ENCODE data around the gene KRTCAP3. TPM values are rescaled to one million over a fixed set of nuclear protein-coding genes. Genes with fewer than 3 reads are reported as not detected.

Gene KRTCAP3
- polyA plus RNA-seq, 1 donor (not counting 4 experiments of a cell fraction or from before 2014, with no cell fraction given): 14.7 TPM

DNA sequence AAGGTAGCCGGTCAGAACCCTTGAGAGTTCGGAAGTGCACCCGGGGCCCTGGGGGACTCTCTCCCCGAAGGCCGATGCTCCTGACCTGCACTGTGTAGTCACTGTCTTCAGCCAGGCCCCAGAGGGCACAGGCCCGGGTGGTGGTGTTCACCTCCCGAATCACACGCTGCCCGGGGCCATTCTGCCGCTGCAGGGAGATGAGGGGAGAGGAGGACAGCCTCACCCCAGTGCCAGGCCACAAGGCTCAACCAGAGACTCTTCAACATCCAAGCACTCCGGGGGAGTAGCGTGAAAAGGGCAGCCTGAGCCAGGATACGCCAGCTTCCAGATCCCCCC is 51.7 kb downstream of the KRTCAP3 start:
- Histone ChIP-seq H2AFZ (ENCODE audit: control insufficient read depth, low read length) (no peak overlapping the region), H3K36me3 (ENCODE audit: control insufficient read depth in 2 of 2, extremely low read depth in 1 of 2, insufficient read depth in 2 of 2, low read length in 2 of 2) (no peaks in the 10 kb centered on the region), H3K9ac (ENCODE audit: control insufficient read depth, extremely low read depth, insufficient read depth, low read length) (no peak overlapping the region), H3K27me3 (ENCODE audit: control insufficient read depth, extremely low read depth, insufficient read depth, low read length) (no peaks in the 10 kb centered on the region), H3K27ac (ENCODE audit: control insufficient read depth, insufficient read depth, low read length) (no peak overlapping the region), H4K20me1 (ENCODE audit: control insufficient read depth, extremely low read depth, insufficient read depth, low read length) (no peaks in the 10 kb centered on the region), H3K9me3 (ENCODE audit: control insufficient read depth, low read depth, low read length) (no peaks in the 10 kb centered on the region), H3K4me3 (ENCODE audit: control insufficient read depth in 2 of 3, extremely low read depth in 1 of 3, insufficient read depth in 2 of 3, low read depth in 1 of 3, low read length in 3 of 3) (no peak overlapping the region), H3K79me2 (ENCODE audit: control insufficient read depth, insufficient read depth, low read length) (no peaks in the 10 kb centered on the region), H3K4me2 (ENCODE audit: control insufficient read depth, extremely low read depth, insufficient read depth, low read depth, low read length) (peak overlapping the region; percentile 84), H3K9me1 (ENCODE audit: control insufficient read depth, extremely low read depth, insufficient read depth, low read length) (no peaks in the 10 kb centered on the region), H3K4me1 (ENCODE audit: control insufficient read depth, extremely low read depth, insufficient read depth, low read length) (peaks cover 23% of the 10 kb centered on the region)
- FAIRE-seq (no peak), DNase-seq (ENCODE audit: low read depth, low spot score) (no peak)
- TF ChIP-seq, protein P1, sequence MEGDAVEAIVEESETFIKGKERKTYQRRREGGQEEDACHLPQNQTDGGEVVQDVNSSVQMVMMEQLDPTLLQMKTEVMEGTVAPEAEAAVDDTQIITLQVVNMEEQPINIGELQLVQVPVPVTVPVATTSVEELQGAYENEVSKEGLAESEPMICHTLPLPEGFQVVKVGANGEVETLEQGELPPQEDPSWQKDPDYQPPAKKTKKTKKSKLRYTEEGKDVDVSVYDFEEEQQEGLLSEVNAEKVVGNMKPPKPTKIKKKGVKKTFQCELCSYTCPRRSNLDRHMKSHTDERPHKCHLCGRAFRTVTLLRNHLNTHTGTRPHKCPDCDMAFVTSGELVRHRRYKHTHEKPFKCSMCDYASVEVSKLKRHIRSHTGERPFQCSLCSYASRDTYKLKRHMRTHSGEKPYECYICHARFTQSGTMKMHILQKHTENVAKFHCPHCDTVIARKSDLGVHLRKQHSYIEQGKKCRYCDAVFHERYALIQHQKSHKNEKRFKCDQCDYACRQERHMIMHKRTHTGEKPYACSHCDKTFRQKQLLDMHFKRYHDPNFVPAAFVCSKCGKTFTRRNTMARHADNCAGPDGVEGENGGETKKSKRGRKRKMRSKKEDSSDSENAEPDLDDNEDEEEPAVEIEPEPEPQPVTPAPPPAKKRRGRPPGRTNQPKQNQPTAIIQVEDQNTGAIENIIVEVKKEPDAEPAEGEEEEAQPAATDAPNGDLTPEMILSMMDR (optimal IDR thresholded peaks at IDR 0.05 in 1 of 3, IDR thresholded peaks at IDR 0.05 in 1 of 3, conservative IDR thresholded peaks at IDR 0.05 in 1 of 3; ENCODE audit: extremely low read depth in 1 of 3, insufficient read depth in 2 of 3, low read length in 3 of 3): no peak
- TF ChIP-seq EZH2 (IDR thresholded peaks at IDR 0.05; ENCODE audit: low read length): no peak
- dilution Hi-C loops (cut with MboI; ENCODE audit: extremely low pct_ligation_motif_present, low sequenced_read_pairs): no loop called here

Small RNA genes lying within 50 kb of the gene (small RNA-seq; reads per million reads assigned to genes)
- gene RNU6-986P (ENCODE audit: insufficient read length in 3 of 3, low read depth in 3 of 3, low replicate concordance in 1 of 3): 0 reads per million in 3 experiments

Other genes starting within 250 kb of the KRTCAP3 start
- 154 to 168 TPM (median 156 TPM) in 3 replicates for gene ATRAID, start 230.3 kb upstream of the KRTCAP3 start, polyA plus RNA-seq
- gene SLC5A6, start 230.1 kb upstream of the KRTCAP3 start, polyA plus RNA-seq: 55.1 to 72.3 TPM (median 60.4 TPM) in 3 replicates
- gene CAD, start 225.0 kb upstream of the KRTCAP3 start, polyA plus RNA-seq: 17.1 to 33.3 TPM (median 21.0 TPM) in 3 replicates
- not detected in 3 replicates for gene SLC30A3, start 179.3 kb upstream of the KRTCAP3 start, polyA plus RNA-seq
- not detected in 3 replicates for gene DNAJC5G, start 166.9 kb upstream of the KRTCAP3 start, polyA plus RNA-seq
- not detected in 3 replicates for gene TRIM54, start 160.0 kb upstream of the KRTCAP3 start, polyA plus RNA-seq
- 0.08 to 0.59 TPM (median 0.10 TPM) in 3 replicates for gene UCN, start 133.9 kb upstream of the KRTCAP3 start, polyA plus RNA-seq
- gene MPV17, start 119.3 kb upstream of the KRTCAP3 start, polyA plus RNA-seq: 117 to 162 TPM (median 125 TPM) in 3 replicates
- gene GTF3C2, start 85.6 kb upstream of the KRTCAP3 start, polyA plus RNA-seq: 44.7 to 53.4 TPM (median 51.3 TPM) in 3 replicates
- gene EIF2B4, start 72.0 kb upstream of the KRTCAP3 start, polyA plus RNA-seq: 43.1 to 54.9 TPM (median 54.2 TPM) in 3 replicates
- gene SNX17, start 71.8 kb upstream of the KRTCAP3 start, polyA plus RNA-seq: 79.4 to 101 TPM (median 83.3 TPM) in 3 replicates
- gene ZNF513, start 61.6 kb upstream of the KRTCAP3 start, polyA plus RNA-seq: 8.8 to 14.3 TPM (median 8.9 TPM) in 3 replicates
- 31.8 to 86.8 TPM (median 55.5 TPM) in 3 replicates for gene PPM1G, start 32.8 kb upstream of the KRTCAP3 start, polyA plus RNA-seq
- gene NRBP1, start 13.8 kb upstream of the KRTCAP3 start, polyA plus RNA-seq: 144 to 157 TPM (median 148 TPM) in 3 replicates
- 10.4 to 14.4 TPM (median 12.7 TPM) in 3 replicates for gene IFT172, start 47.4 kb downstream of the KRTCAP3 start, polyA plus RNA-seq
- 6.3 to 13.0 TPM (median 9.9 TPM) in 3 replicates for gene FNDC4, start 52.8 kb downstream of the KRTCAP3 start, polyA plus RNA-seq
- 0.18 to 0.30 TPM (median 0.27 TPM) in 3 replicates for gene GCKR, start 54.5 kb downstream of the KRTCAP3 start, polyA plus RNA-seq
- gene ZNF512, start 140.7 kb downstream of the KRTCAP3 start, polyA plus RNA-seq: 10.3 to 16.6 TPM (median 11.0 TPM) in 3 replicates
- 0.86 to 1.1 TPM (median 1.1 TPM) in 3 replicates for gene CCDC121, start 186.6 kb downstream of the KRTCAP3 start, polyA plus RNA-seq
- gene GPN1, start 186.7 kb downstream of the KRTCAP3 start, polyA plus RNA-seq: 77.8 to 103 TPM (median 85.7 TPM) in 3 replicates
- 30.4 to 39.8 TPM (median 38.5 TPM) in 3 replicates for gene SUPT7L, start 221.2 kb downstream of the KRTCAP3 start, polyA plus RNA-seq
- gene SLC4A1AP, start 221.5 kb downstream of the KRTCAP3 start, polyA plus RNA-seq: 10.3 to 17.0 TPM (median 13.5 TPM) in 3 replicates

Data from keratinocyte (primary cell).